BLaER1 treated with 17β-estradiol and CSF1 and Interleukin-3, amounts not matched to agents 10 nM and 100 nM (cell line): Measurements from ENCODE around the gene SORBS2.

Source experiments
- H3K27ac ChIP-seq, 11 experiments: shearing (Covaris generic); formaldehyde crosslinking; 2 replicates each; pipeline ENCODE4 v1.8.1; 2022
- H3K27me3 ChIP-seq, 11 experiments: shearing (Covaris generic); formaldehyde crosslinking; 2 replicates each; pipeline ENCODE4 v1.8.1; 2022
- H3K36me3 ChIP-seq, 11 experiments: shearing (Covaris generic); formaldehyde crosslinking; 2 replicates each; pipeline ENCODE4 v1.8.1; 2022
- H3K4me1 ChIP-seq, 10 experiments: shearing (Covaris generic); formaldehyde crosslinking; 2 replicates each; pipeline ENCODE4 v1.8.1; 2022
- H3K4me2 ChIP-seq, 11 experiments: shearing (Covaris generic); formaldehyde crosslinking; 2 replicates each; pipeline ENCODE4 v1.8.1; 2022
- H3K4me3 ChIP-seq, 10 experiments: shearing (Covaris generic); formaldehyde crosslinking; 2 replicates each; pipeline ENCODE4 v1.8.1; 2022
- H3K9ac ChIP-seq, 11 experiments: shearing (Covaris generic); formaldehyde crosslinking; 2 replicates each; pipeline ENCODE4 v1.8.1; 2022
- H3K9me3 ChIP-seq, 11 experiments: shearing (Covaris generic); formaldehyde crosslinking; replicated peaks in 1 of 11; 2 replicates each; pipeline ENCODE4 v1.8.1; 2022
- H4K20me1 ChIP-seq, 11 experiments: shearing (Covaris generic); formaldehyde crosslinking; 2 replicates each; pipeline ENCODE4 v1.8.1; 2022
- Cebpa-rat ChIP-seq, 11 experiments: shearing (Covaris generic); IDR thresholded peaks; 2 replicates each; pipeline ENCODE4 v1.8.1; 2022

The SORBS2 gene

GRCh38 chr4:185774131-185774653 is 37.8 kb downstream of the SORBS2 start:
- Histone ChIP-seq H3K4me3 (peak overlapping the region in 8 of 10 experiments; percentile 3 to 28 (median 20); a peak in 9 of 20 replicates), H3K27me3 (no peaks in the 10 kb centered on the region), H3K4me1 (peaks cover 25 to 38% (median 31%) of the 10 kb centered on the region in 10 experiments), H3K9me3 (peaks cover 8 to 22% (median 18%) of the 10 kb centered on the region in 11 experiments), H4K20me1 (no peaks in the 10 kb centered on the region), H3K9ac (peak overlapping the region in 9 of 11 experiments; percentile 3 to 48 (median 27); a peak in 9 of 22 replicates), H3K36me3 (no peaks in the 10 kb centered on the region), H3K27ac (no peak overlapping the region; a peak in 1 of 22 replicates), H3K4me2 (peak overlapping the region; percentile 53 to 87 (median 81))
- no peak for TF ChIP-seq Cebpa-rat (IDR thresholded peaks at IDR 0.05)

- H3K4me1 ChIP-seq, result peaks cover 25 to 38% (median 31%) of the 10 kb centered on the region in 10 experiments
- peaks cover 8 to 22% (median 18%) of the 10 kb centered on the region in 11 experiments for H3K9me3 ChIP-seq
- no peaks in the 10 kb centered on the region for H3K36me3 ChIP-seq
- TF ChIP-seq Cebpa-rat (IDR thresholded peaks at IDR 0.05), result no peak
- no peaks in the 10 kb centered on the region for H4K20me1 ChIP-seq
- H3K9ac ChIP-seq, result 0 out of 22 replicates have a peak overlapping the region, but pooled peaks of 1 of the 11 experiments have one; percentile 40
- no peaks in the 10 kb centered on the region for H3K27me3 ChIP-seq
- H3K4me2 ChIP-seq, result peak overlapping the region; percentile 53 to 87 (median 81)
- H3K4me3 ChIP-seq, result no peak overlapping the region
- no peak overlapping the region for H3K27ac ChIP-seq
Measured at GRCh38 chr4:185773419-185773818, 38.6 kb downstream of the SORBS2 start.

- H3K4me1 ChIP-seq, result peaks cover 25 to 38% (median 31%) of the 10 kb centered on the region in 10 experiments
- H3K4me2 ChIP-seq, result peak overlapping the region in 5 of 11 experiments; percentile 79 to 87 (median 85); a peak in 5 of 22 replicates
- H4K20me1 ChIP-seq, result no peaks in the 10 kb centered on the region
- no peak overlapping the region for H3K9ac ChIP-seq
- H3K36me3 ChIP-seq, result no peaks in the 10 kb centered on the region
- peaks cover 8 to 22% (median 18%) of the 10 kb centered on the region in 11 experiments for H3K9me3 ChIP-seq
- TF ChIP-seq Cebpa-rat (IDR thresholded peaks at IDR 0.05), result no peak
- no peak overlapping the region for H3K4me3 ChIP-seq
- H3K27ac ChIP-seq, result no peak overlapping the region
- no peaks in the 10 kb centered on the region for H3K27me3 ChIP-seq
Measured at GRCh38 chr4:185772391-185773093, 39.5 kb downstream of the SORBS2 start.

- Histone ChIP-seq H3K27ac (no peak overlapping the region), H3K4me1 (peaks cover 25 to 38% (median 31%) of the 10 kb centered on the region in 10 experiments), H3K27me3 (no peaks in the 10 kb centered on the region), H3K36me3 (no peaks in the 10 kb centered on the region), H4K20me1 (no peaks in the 10 kb centered on the region), H3K4me3 (no peak overlapping the region), H3K4me2 (no peak overlapping the region), H3K9ac (no peak overlapping the region), H3K9me3 (peaks cover 8 to 22% (median 18%) of the 10 kb centered on the region in 11 experiments)
- TF ChIP-seq Cebpa-rat (IDR thresholded peaks at IDR 0.05), result no peak
Measured at GRCh38 chr4:185771711-185772390, 40.1 kb downstream of the SORBS2 start.

GRCh38 chr4:185767528-185767927 is 44.5 kb downstream of the SORBS2 start:
- H3K4me3 ChIP-seq, result no peak overlapping the region

GRCh38 chr4:185764876-185765275 is 47.1 kb downstream of the SORBS2 start:
- Histone ChIP-seq H3K4me1 (peaks cover 0 to 5% (median 0%) of the 10 kb centered on the region in 10 experiments; a peak in 1 of 20 replicates), H3K4me2 (no peak overlapping the region), H3K36me3 (no peaks in the 10 kb centered on the region), H3K9ac (no peak overlapping the region), H3K9me3 (peaks cover 1 to 7% (median 3%) of the 10 kb centered on the region in 11 experiments; a peak in 19 of 22 replicates), H3K27me3 (no peaks in the 10 kb centered on the region), H3K4me3 (no peak overlapping the region), H4K20me1 (no peaks in the 10 kb centered on the region), H3K27ac (no peak overlapping the region)
- no peak for TF ChIP-seq Cebpa-rat (IDR thresholded peaks at IDR 0.05)

More at GRCh38 chr4:185767528-185767927, 44.5 kb downstream of the SORBS2 start:
- no peak overlapping the region for H3K27ac ChIP-seq
- no peak overlapping the region for H3K4me2 ChIP-seq
- H4K20me1 ChIP-seq, result no peaks in the 10 kb centered on the region
- H3K36me3 ChIP-seq, result no peaks in the 10 kb centered on the region
- peaks cover 0 to 5% (median 0%) of the 10 kb centered on the region in 10 experiments; a peak in 2 of 20 replicates for H3K4me1 ChIP-seq
- H3K9me3 ChIP-seq, result peaks cover 8 to 22% (median 18%) of the 10 kb centered on the region in 11 experiments
- H3K9ac ChIP-seq, result no peak overlapping the region
- no peak for TF ChIP-seq Cebpa-rat (IDR thresholded peaks at IDR 0.05)
- H3K27me3 ChIP-seq, result no peaks in the 10 kb centered on the region

GRCh38 chr4:185761352-185762235 is 50.4 kb downstream of the SORBS2 start:
- H4K20me1 ChIP-seq, result no peaks in the 10 kb centered on the region
- no peaks in the 10 kb centered on the region for H3K36me3 ChIP-seq
- no peak overlapping the region for H3K27ac ChIP-seq
- TF ChIP-seq Cebpa-rat (IDR thresholded peaks at IDR 0.05), result no peak
- H3K4me3 ChIP-seq, result no peak overlapping the region
- no peak overlapping the region for H3K4me2 ChIP-seq
- no peaks in the 10 kb centered on the region for H3K27me3 ChIP-seq
- no peaks in the 10 kb centered on the region for H3K9me3 ChIP-seq
- no peak overlapping the region for H3K9ac ChIP-seq
- H3K4me1 ChIP-seq, result peaks cover 0 to 8% (median 0%) of the 10 kb centered on the region in 10 experiments; a peak in 2 of 20 replicates

- Histone ChIP-seq H4K20me1 (no peaks in the 10 kb centered on the region), H3K36me3 (no peaks in the 10 kb centered on the region), H3K4me1 (peaks cover 0 to 8% (median 0%) of the 10 kb centered on the region in 10 experiments; a peak in 1 of 20 replicates), H3K9ac (no peak overlapping the region), H3K4me3 (no peak overlapping the region), H3K27me3 (no peaks in the 10 kb centered on the region), H3K4me2 (peak overlapping the region in 1 of 11 experiments; percentile 11; a peak in 2 of 22 replicates), H3K9me3 (no peaks in the 10 kb centered on the region; a peak in 2 of 22 replicates), H3K27ac (no peak overlapping the region)
- TF ChIP-seq Cebpa-rat (IDR thresholded peaks at IDR 0.05), result no peak
Measured at GRCh38 chr4:185758807-185759206, 53.2 kb downstream of the SORBS2 start.
